Endothelial cell (in vitro differentiated cells): ENCODE data around the gene GMPR. TPM values are rescaled to one million over a fixed set of nuclear protein-coding genes. Genes with fewer than 3 reads are reported as not detected.

Experiments
- DNase-seq: peaks from one replicate; pipeline ENCODE4 v3.0.0; 2021; ENCODE audit warnings: low spot score
- H3K27ac Mint-ChIP-seq: one replicate; pipeline ENCODE4 v1.8.0; 2021; ENCODE audit warnings: mixed read lengths, inconsistent platforms; ENCODE audit not compliant: unreplicated experiment
- H3K27me3 Mint-ChIP-seq: one replicate; pipeline ENCODE4 v1.8.0; 2021; ENCODE audit warnings: mild to moderate bottlenecking, moderate library complexity, mixed read lengths, inconsistent platforms; ENCODE audit not compliant: unreplicated experiment
- H3K36me3 Mint-ChIP-seq: one replicate; pipeline ENCODE4 v1.8.0; 2021; ENCODE audit warnings: mild to moderate bottlenecking, low read depth, mixed read lengths, inconsistent platforms; ENCODE audit not compliant: unreplicated experiment
- H3K4me1 Mint-ChIP-seq: one replicate; pipeline ENCODE4 v1.8.0; 2021; ENCODE audit warnings: mild to moderate bottlenecking, mixed read lengths, inconsistent platforms; ENCODE audit not compliant: unreplicated experiment
- H3K4me3 Mint-ChIP-seq: one replicate; pipeline ENCODE4 v1.8.0; 2021; ENCODE audit warnings: mild to moderate bottlenecking, mixed read lengths, inconsistent platforms; ENCODE audit not compliant: unreplicated experiment
- H3K9me3 Mint-ChIP-seq: one replicate; pipeline ENCODE4 v1.8.0; 2021; ENCODE audit warnings: mixed read lengths, inconsistent platforms; ENCODE audit not compliant: unreplicated experiment
- total RNA-seq: library from RNA; stranded (reverse); fragmentation: NEBNext Ultra II Directional; extraction: Animal tissue kit (Norgen Biotek cat#: 25700); gene quantifications from one replicate; pipeline ENCODE4 v1.2.1, GENCODE V29; 2021; ENCODE audit not compliant: unreplicated experiment
- TF ChIP-seq, protein P1 (sequence below): fragments of 200-600 bp; sonication (generic); IDR thresholded peaks from one replicate; pipeline ENCODE4 v1.5.0; 2021; ENCODE audit warnings: antibody characterized with exemption; ENCODE audit not compliant: unreplicated experiment

The GMPR gene
- total RNA-seq, 1 donor from 2014 or later = 1.8 TPM

DNA sequence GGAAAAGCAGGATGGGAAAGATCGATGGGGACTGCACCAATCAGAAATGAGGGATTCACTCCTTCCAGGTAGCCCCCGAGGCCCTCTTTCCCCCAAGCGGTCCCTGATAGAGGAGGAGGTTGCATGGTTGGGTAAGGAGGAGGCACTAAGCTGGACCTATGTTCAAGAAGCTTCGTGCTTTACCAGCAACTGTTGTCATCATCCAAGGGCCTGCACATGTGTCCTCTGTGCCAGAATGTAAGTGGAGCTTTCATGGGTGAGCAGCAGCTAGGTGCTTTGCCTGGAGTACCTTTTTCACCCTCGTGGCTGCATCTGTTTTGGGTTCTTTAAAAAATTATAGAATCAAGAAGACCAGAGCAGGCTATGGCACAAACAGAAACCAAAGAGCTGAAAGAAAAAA, 54.0 kb downstream of the GMPR start:
- Mint-ChIP-seq H3K4me1 (no peaks in the 10 kb centered on the region), H3K27me3 (peaks cover 5% of the 10 kb centered on the region), H3K36me3 (no peaks in the 10 kb centered on the region), H3K27ac (no peak overlapping the region), H3K9me3 (no peaks in the 10 kb centered on the region), H3K4me3 (no peak overlapping the region)
- TF ChIP-seq, protein P1, sequence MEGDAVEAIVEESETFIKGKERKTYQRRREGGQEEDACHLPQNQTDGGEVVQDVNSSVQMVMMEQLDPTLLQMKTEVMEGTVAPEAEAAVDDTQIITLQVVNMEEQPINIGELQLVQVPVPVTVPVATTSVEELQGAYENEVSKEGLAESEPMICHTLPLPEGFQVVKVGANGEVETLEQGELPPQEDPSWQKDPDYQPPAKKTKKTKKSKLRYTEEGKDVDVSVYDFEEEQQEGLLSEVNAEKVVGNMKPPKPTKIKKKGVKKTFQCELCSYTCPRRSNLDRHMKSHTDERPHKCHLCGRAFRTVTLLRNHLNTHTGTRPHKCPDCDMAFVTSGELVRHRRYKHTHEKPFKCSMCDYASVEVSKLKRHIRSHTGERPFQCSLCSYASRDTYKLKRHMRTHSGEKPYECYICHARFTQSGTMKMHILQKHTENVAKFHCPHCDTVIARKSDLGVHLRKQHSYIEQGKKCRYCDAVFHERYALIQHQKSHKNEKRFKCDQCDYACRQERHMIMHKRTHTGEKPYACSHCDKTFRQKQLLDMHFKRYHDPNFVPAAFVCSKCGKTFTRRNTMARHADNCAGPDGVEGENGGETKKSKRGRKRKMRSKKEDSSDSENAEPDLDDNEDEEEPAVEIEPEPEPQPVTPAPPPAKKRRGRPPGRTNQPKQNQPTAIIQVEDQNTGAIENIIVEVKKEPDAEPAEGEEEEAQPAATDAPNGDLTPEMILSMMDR = no peak
- no peak for DNase-seq

DNA sequence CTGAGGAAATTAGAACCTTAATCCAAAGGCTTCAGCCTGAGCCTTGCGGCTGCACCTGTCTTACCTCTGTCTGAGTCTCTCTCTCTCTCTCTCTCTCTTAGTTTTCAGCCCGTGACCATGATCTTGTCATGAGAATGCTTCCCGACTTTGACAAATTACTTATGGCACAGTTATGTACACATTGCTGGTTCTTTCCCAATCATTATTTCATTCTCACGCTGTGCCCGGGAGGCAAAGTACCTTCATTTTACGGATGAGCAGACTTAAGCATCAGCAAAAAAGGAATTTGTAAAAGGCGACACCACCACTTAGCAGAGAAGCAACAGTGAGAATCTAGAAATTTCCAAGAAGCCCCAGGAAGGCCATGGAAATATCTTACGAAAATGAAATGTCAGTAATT, 54.6 kb downstream of the GMPR start:
- no peak overlapping the region for H3K27ac Mint-ChIP-seq

DNA sequence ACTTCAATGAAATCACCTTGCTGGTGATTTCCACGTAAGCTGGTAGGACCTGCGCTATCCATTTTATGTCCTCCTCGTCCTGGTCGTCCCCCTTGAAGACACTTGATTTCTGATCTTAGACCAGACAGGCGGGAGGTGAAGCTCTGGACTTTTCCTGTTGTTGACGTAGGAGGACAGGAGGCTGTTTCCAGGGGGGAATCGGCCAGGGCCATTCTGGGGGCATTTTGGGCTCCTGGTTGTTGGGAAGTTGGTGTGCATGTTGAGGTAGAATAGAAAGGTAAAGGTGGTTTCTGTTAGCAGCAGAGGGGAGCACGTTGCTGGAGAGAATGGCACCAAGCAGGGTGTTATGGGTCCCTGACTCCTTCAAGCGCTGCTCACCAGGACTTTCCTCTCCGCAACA, 56.0 kb downstream of the GMPR start:
- Mint-ChIP-seq H3K9me3 (no peaks in the 10 kb centered on the region), H3K36me3 (no peaks in the 10 kb centered on the region), H3K4me3 (no peak overlapping the region), H3K4me1 (no peaks in the 10 kb centered on the region), H3K27me3 (peaks cover 4% of the 10 kb centered on the region), H3K27ac (no peak overlapping the region)
- TF ChIP-seq, protein P1 = no peak
- no peak for DNase-seq

More for the DNA sequence above, 54.6 kb downstream of the GMPR start:
- Mint-ChIP-seq H3K4me3 (no peak overlapping the region), H3K36me3 (no peaks in the 10 kb centered on the region), H3K9me3 (no peaks in the 10 kb centered on the region), H3K27me3 (peaks cover 5% of the 10 kb centered on the region), H3K4me1 (no peaks in the 10 kb centered on the region)
- TF ChIP-seq, protein P1 = no peak
- no peak for DNase-seq

DNA sequence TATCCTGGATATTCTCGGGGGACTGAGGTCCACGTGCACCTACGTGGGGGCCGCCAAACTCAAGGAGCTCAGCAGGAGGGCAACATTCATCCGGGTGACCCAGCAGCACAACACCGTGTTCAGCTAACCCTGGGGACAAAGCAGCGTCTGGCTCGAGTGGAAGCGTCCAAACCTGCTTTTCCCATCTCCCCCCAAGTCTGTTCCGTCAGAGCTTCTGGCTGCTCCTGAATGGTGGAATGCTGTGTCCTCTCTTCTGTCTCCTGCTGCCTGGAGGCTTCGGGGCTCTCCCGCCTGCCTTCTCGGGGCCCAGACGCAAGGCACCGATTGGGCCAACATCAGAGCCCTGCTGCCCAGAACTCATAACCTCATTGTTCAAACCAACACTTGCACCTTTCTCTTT, 56.7 kb downstream of the GMPR start:
- Mint-ChIP-seq H3K36me3 (no peaks in the 10 kb centered on the region), H3K27ac (no peak overlapping the region)

GRCh38 chr6:16295471-16295870, 57.1 kb downstream of the GMPR start:
- TF ChIP-seq, protein P1 = no peak
- no peaks in the 10 kb centered on the region for H3K36me3 Mint-ChIP-seq
- DNase-seq = no peak
- no peaks in the 10 kb centered on the region for H3K4me1 Mint-ChIP-seq
- H3K4me3 Mint-ChIP-seq = no peak overlapping the region
- H3K27ac Mint-ChIP-seq = no peak overlapping the region
- H3K27me3 Mint-ChIP-seq = peaks cover 1% of the 10 kb centered on the region
- H3K9me3 Mint-ChIP-seq = no peaks in the 10 kb centered on the region

More for the DNA sequence above, 56.7 kb downstream of the GMPR start:
- Mint-ChIP-seq H3K9me3 (no peaks in the 10 kb centered on the region), H3K27me3 (peaks cover 1% of the 10 kb centered on the region), H3K4me3 (no peak overlapping the region), H3K4me1 (no peaks in the 10 kb centered on the region)
- TF ChIP-seq, protein P1 = no peak
- DNase-seq = no peak
